Measurements from ENCODE around the gene MED27.
A peak's percentile ranks its signal among the peaks of the same experiment; 100 is the strongest.

MED27 gene

DNA sequence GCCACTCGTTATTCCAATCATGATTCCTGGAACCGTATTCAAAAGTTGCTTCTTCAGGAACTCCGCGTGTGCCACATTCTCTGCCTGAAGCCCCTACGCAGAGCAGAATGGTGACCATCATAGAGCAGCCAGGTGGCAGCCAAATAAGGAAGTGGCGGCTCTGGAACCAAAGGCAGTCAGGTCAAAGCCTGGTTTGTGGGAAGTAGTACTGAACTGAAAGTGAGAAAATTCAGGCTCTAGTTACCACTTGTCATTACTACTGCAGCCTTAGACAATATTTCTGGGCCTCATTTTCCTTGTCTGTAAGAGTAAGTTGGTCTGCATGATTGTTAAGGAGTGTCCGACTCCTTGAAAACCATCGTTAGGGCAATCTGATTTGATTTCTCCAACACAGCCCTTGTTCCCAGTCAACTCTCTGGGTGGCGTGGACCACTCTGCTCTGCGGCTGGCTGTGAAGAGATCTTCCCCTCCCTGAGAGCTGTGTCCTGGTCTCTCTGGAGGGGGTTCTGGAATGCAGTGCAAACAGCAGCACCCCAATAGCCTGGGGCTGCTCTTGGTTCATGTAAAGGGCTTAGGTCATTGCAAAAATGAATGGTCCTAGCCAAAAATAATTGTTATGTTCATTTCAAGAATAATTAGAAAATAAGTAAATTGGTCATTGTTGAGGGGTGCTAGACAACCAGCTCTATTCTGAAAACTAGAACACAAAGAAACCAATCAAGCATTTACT, 102.4 kb downstream of the MED27 start:
- H3K4me3 ChIP-seq (ENCODE audit: low read depth, low read length) = no peak overlapping the region
- TF ChIP-seq, protein P1, sequence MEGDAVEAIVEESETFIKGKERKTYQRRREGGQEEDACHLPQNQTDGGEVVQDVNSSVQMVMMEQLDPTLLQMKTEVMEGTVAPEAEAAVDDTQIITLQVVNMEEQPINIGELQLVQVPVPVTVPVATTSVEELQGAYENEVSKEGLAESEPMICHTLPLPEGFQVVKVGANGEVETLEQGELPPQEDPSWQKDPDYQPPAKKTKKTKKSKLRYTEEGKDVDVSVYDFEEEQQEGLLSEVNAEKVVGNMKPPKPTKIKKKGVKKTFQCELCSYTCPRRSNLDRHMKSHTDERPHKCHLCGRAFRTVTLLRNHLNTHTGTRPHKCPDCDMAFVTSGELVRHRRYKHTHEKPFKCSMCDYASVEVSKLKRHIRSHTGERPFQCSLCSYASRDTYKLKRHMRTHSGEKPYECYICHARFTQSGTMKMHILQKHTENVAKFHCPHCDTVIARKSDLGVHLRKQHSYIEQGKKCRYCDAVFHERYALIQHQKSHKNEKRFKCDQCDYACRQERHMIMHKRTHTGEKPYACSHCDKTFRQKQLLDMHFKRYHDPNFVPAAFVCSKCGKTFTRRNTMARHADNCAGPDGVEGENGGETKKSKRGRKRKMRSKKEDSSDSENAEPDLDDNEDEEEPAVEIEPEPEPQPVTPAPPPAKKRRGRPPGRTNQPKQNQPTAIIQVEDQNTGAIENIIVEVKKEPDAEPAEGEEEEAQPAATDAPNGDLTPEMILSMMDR (IDR thresholded peaks at IDR 0.05; ENCODE audit: low read depth, low read length) = no peak
- TF ChIP-seq POLR2A (IDR thresholded peaks at IDR 0.05; ENCODE audit: extremely low read depth, insufficient read length) = no peak
- no peak for TF ChIP-seq MYC (IDR thresholded peaks at IDR 0.05; ENCODE audit: low read depth, low read length)
- TF ChIP-seq, protein P2, sequence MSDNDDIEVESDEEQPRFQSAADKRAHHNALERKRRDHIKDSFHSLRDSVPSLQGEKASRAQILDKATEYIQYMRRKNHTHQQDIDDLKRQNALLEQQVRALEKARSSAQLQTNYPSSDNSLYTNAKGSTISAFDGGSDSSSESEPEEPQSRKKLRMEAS (IDR thresholded peaks at IDR 0.05; ENCODE audit: low read depth, low read length) = no peak

DNA sequence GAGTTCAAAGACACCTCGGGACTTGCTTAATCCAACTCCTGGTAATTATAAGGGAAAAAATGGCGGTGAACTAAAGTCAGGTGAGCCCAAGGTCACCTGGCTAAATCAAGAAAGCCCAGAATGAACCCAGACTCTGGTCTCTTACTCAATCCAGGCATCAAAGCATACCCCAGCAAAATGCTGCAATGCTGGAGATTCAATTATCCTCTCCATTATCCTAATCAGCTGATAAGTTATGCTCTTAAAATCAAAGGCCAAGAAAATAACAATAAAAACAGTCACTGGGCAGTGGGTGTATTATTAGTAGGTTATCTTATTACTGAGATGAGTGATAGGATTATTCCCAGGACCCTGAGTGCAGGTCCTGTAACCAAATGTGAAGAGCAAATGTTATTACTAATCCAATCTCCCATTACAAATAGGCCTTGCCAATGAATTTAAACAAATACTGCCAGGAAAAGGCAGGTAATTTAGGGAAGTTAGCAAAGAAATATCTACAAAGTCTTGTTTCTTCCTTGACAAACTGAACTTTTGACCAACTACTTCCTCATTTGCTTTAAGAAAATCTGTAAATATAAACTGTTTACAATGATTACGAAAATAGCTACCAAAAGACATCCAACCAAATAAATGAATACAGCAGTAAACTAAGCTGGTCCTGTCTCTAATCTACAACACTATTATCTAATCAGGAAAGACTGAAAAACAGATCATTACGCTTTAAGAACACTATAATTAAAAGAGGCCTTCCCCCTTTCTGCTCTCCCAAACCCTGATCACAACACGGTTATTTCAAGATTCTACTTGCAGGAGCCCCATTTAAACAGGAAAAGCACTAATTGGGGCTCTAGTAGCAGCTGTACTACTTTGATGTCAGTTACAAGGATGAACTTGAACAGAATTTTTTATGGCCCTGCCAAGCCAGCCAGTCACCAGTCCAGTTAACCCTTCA, 103.2 kb downstream of the MED27 start:
- no peak overlapping the region for H3K4me3 ChIP-seq (ENCODE audit: low read depth, low read length)
- peak; percentile 34 for DNase-seq (ENCODE audit: low read depth)
- TF ChIP-seq, protein P1 (IDR thresholded peaks at IDR 0.05; ENCODE audit: low read depth, low read length) = no peak

More for the DNA sequence above, 102.4 kb downstream of the MED27 start:
- peak; percentile 39 for DNase-seq (ENCODE audit: low read depth)

DNA sequence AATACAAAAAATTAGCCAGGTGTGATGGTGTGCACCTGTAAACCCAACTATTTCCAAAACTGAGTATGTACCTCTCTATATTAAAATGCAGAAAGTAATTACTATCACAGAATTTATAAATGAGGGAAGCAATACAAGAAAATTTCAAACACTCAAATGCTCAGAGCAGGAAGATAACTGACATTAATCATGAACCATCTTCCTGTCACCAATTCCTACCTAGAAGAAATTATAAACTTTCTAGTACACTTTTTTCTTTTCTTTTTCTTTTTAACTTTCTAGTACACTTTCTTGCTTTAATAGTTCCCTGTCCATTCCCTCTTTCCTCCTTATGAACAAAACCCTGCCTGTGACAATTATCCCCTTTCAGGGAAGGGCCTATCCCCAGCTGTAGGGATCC, 106.8 kb downstream of the MED27 start:
- DNase-seq (ENCODE audit: low read depth) = no peak
- H3K4me3 ChIP-seq (ENCODE audit: low read depth, low read length) = no peak overlapping the region
- TF ChIP-seq, protein P1 (IDR thresholded peaks at IDR 0.05; ENCODE audit: low read depth, low read length) = no peak

DNA sequence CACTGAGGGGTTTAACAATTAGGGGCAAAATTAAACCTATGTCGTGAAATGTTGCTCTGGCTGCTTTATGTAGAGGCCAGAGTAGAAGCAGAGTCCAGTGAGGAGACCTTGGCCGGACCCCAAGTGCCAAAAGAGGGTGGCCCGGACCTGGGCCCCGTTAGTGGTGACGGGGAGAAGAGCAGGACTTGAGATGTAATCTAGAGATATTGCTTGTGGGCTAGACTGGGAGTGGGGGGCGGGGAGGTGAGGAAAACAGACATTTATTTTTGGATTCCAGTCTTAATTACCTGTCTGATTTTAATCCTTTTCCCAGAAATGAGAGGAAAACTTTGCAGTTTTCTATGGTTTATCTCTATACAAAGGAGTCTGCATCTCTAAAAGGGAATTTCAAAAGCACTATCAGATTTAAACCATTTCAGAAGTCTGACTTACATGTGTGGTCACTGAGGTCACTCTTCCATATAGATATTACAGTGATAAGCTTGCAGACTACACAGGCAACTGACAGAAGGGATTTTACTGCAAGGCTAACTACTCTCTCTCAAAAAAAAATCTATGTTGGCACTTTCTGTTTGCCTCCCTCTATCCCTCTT, 108.1 kb downstream of the MED27 start:
- DNase-seq (ENCODE audit: low read depth) = peak; percentile 12
- TF ChIP-seq, protein P1 (IDR thresholded peaks at IDR 0.05; ENCODE audit: low read depth, low read length) = no peak
- TF ChIP-seq, protein P2 (IDR thresholded peaks at IDR 0.05; ENCODE audit: low read depth, low read length) = no peak
- TF ChIP-seq POLR2A (IDR thresholded peaks at IDR 0.05; ENCODE audit: extremely low read depth, insufficient read length) = no peak
- no peak for TF ChIP-seq MYC (IDR thresholded peaks at IDR 0.05; ENCODE audit: low read depth, low read length)
- H3K4me3 ChIP-seq (ENCODE audit: low read depth, low read length) = no peak overlapping the region

DNA sequence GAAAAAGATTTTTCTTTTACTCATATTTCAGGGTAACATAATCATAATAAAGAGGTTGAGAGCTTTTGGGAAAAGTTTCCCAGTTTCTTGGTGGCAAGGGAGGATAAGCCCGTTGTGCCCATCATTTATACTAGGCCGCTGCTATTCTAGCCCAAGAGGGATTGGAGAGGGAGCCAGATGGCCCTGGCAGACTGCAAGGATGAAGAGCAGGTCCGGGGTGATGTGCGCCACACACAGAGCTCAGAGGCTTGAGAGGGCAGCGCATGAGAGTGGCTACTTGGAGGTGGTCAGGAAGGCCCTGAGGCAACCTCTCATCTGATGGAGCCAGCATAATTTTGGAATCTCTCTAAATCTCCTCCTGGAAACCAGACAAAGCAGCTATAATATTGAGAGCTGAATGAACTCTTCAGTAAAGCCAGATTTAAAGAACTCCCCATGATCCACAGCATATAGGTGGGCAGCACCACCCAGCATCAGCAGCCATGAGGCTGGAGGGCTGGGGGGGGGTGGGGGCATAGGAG, 110.1 kb downstream of the MED27 start:
- H3K4me3 ChIP-seq (ENCODE audit: low read depth, low read length) = no peak overlapping the region
- TF ChIP-seq, protein P1 (IDR thresholded peaks at IDR 0.05; ENCODE audit: low read depth, low read length) = no peak
- TF ChIP-seq, protein P2 (IDR thresholded peaks at IDR 0.05; ENCODE audit: low read depth, low read length) = no peak
- no peak for TF ChIP-seq MYC (IDR thresholded peaks at IDR 0.05; ENCODE audit: low read depth, low read length)
- TF ChIP-seq POLR2A (IDR thresholded peaks at IDR 0.05; ENCODE audit: extremely low read depth, insufficient read length) = no peak
- DNase-seq (ENCODE audit: low read depth) = no peak
